H9 (cell line): Measurements from ENCODE around the gene PITPNM2. TPM values are rescaled to one million over a fixed set of nuclear protein-coding genes. Genes with fewer than 3 reads are reported as not detected.

Experiments
- DNase-seq: peaks from one replicate; pipeline ENCODE4 v3.0.0-alpha.2; 2017
- H2AFZ ChIP-seq: one replicate; pipeline ENCODE4 v1.6.1; 2013; ENCODE audit warnings: mild to moderate bottlenecking, low read length, control low read depth, moderate library complexity
- H2AK5ac ChIP-seq: 2 replicates; pipeline ENCODE4 v1.6.1; 2013; ENCODE audit warnings: low read length, control low read depth, mixed read lengths; ENCODE audit not compliant: insufficient read length
- H2BK120ac ChIP-seq: one replicate; pipeline ENCODE4 v1.6.1; 2013; ENCODE audit warnings: low read depth, mild to moderate bottlenecking, low read length, control low read depth, inconsistent platforms; ENCODE audit not compliant: poor library complexity, severe bottlenecking
- H2BK12ac ChIP-seq: 2 replicates; pipeline ENCODE4 v1.6.1; 2013; ENCODE audit warnings: low read length, control low read depth, mixed read lengths, low read depth; ENCODE audit not compliant: insufficient read length
- H2BK15ac ChIP-seq: 2 replicates; pipeline ENCODE4 v1.6.1; 2013; ENCODE audit warnings: low read depth, low read length, control low read depth
- H2BK20ac ChIP-seq: one replicate; pipeline ENCODE4 v1.6.1; 2013; ENCODE audit warnings: low read depth, mild to moderate bottlenecking, low read length, control low read depth, inconsistent platforms; ENCODE audit not compliant: poor library complexity, severe bottlenecking
- H2BK5ac ChIP-seq: 2 replicates; pipeline ENCODE4 v1.6.1; 2013; ENCODE audit warnings: low read length, control low read depth, mixed read lengths; ENCODE audit not compliant: insufficient read length
- H3K14ac ChIP-seq: 2 replicates; pipeline ENCODE4 v1.6.1; 2013; ENCODE audit warnings: low read length, control low read depth; ENCODE audit not compliant: insufficient read depth
- H3K18ac ChIP-seq: 2 replicates; pipeline ENCODE4 v1.6.1; 2013; ENCODE audit warnings: low read depth, mild to moderate bottlenecking, mixed read lengths, low read length, control low read depth; ENCODE audit not compliant: insufficient read length
- H3K23ac ChIP-seq: 2 replicates; pipeline ENCODE4 v1.6.1; 2013; ENCODE audit warnings: low read length, control low read depth, mixed read lengths, low read depth; ENCODE audit not compliant: insufficient read length
- H3K23me2 ChIP-seq: 2 replicates; pipeline ENCODE4 v1.6.1; 2013; ENCODE audit warnings: low read depth, mild to moderate bottlenecking, mixed read lengths, low read length, control low read depth; ENCODE audit not compliant: insufficient read length, poor library complexity, severe bottlenecking
- H3K27ac ChIP-seq: 2 replicates; pipeline ENCODE4 v1.5.1; 2013; ENCODE audit warnings: low read length, control low read depth, mixed read lengths, low read depth; ENCODE audit not compliant: insufficient read length
- H3K27me3 ChIP-seq: 2 replicates; pipeline ENCODE4 v1.6.1; 2013; ENCODE audit warnings: low read length, control low read depth, inconsistent platforms; ENCODE audit not compliant: insufficient read depth
- H3K4ac ChIP-seq: 2 replicates; pipeline ENCODE4 v1.6.1; 2013; ENCODE audit warnings: low read depth, mild to moderate bottlenecking, control low read depth, inconsistent platforms, low read length, moderate library complexity
- H3K4me1 ChIP-seq: 2 replicates; pipeline ENCODE4 v1.6.1; 2013; ENCODE audit warnings: low read length, control low read depth, inconsistent platforms; ENCODE audit not compliant: insufficient read depth
- H3K4me2 ChIP-seq: 2 replicates; pipeline ENCODE4 v1.6.1; 2013; ENCODE audit warnings: low read length, control low read depth, mixed read lengths; ENCODE audit not compliant: insufficient read length, insufficient read depth
- H3K56ac ChIP-seq: 2 replicates; pipeline ENCODE4 v1.6.1; 2013; ENCODE audit warnings: low read depth, mild to moderate bottlenecking, mixed read lengths, low read length, control low read depth; ENCODE audit not compliant: insufficient read length
- H3K79me1 ChIP-seq: 2 replicates; pipeline ENCODE4 v1.6.1; 2013; ENCODE audit warnings: low read depth, mild to moderate bottlenecking, moderate library complexity, low read length, control low read depth, inconsistent platforms; ENCODE audit not compliant: insufficient read depth, poor library complexity, severe bottlenecking
- H3K79me2 ChIP-seq: 2 replicates; pipeline ENCODE4 v1.6.1; 2013; ENCODE audit warnings: low read length, control low read depth, inconsistent platforms; ENCODE audit not compliant: insufficient read depth
- H3K9ac ChIP-seq: 2 replicates; pipeline ENCODE4 v1.6.1; 2013; ENCODE audit warnings: low read length, control low read depth, mixed read lengths; ENCODE audit not compliant: insufficient read length; ENCODE audit errors: extremely low read depth
- H3K9me3 ChIP-seq: one replicate; pipeline ENCODE4 v1.6.1; 2013; ENCODE audit warnings: low read depth, low read length, inconsistent platforms; ENCODE audit not compliant: control insufficient read depth
- H3T11ph ChIP-seq: one replicate; pipeline ENCODE4 v1.6.1; 2013; ENCODE audit warnings: mild to moderate bottlenecking, low read length, control low read depth, inconsistent platforms
- H4K20me1 ChIP-seq: one replicate; pipeline ENCODE4 v1.6.1; 2013; ENCODE audit not compliant: control insufficient read depth, insufficient read length, insufficient read depth
- H4K5ac ChIP-seq: 2 replicates; pipeline ENCODE4 v1.6.1; 2013; ENCODE audit warnings: low read depth, mild to moderate bottlenecking, mixed read lengths, low read length, control low read depth; ENCODE audit not compliant: insufficient read length
- H4K8ac ChIP-seq: replicated peaks from 2 replicates; pipeline ENCODE4 v1.6.1; 2013; ENCODE audit warnings: low read length, control low read depth, mixed read lengths, low read depth; ENCODE audit not compliant: insufficient read length
- H4K91ac ChIP-seq: 2 replicates; pipeline ENCODE4 v1.6.1; 2013; ENCODE audit warnings: low read depth, mild to moderate bottlenecking, moderate library complexity, mixed read lengths, low read length, control low read depth; ENCODE audit not compliant: insufficient read length
- H3K27ac Mint-ChIP-seq, 3 experiments: 2 replicates in 2 of 3; 3 replicates in 1 of 3; pipeline ENCODE4 v1.8.0; 2020 to 2021; ENCODE audit warnings: mixed read lengths in 3 of 3, mild to moderate bottlenecking in 1 of 3, moderate library complexity in 1 of 3
- H3K27me3 Mint-ChIP-seq: 2 replicates; pipeline ENCODE4 v1.8.0; 2021; ENCODE audit warnings: low read depth, mild to moderate bottlenecking, moderate library complexity, mixed read lengths
- H3K36me3 Mint-ChIP-seq, 3 experiments: 2 replicates in 2 of 3; 3 replicates in 1 of 3; pipeline ENCODE4 v1.8.0; 2020 to 2021; ENCODE audit warnings: low read depth in 3 of 3, mixed read lengths in 3 of 3; ENCODE audit not compliant: insufficient read depth in 1 of 3
- H3K4me1 Mint-ChIP-seq, 2 experiments: 2 replicates each; pipeline ENCODE4 v1.8.0; 2020; ENCODE audit warnings: mixed read lengths in 2 of 2
- H3K4me3 Mint-ChIP-seq, 2 experiments: 2 replicates in 1 of 2; 3 replicates in 1 of 2; pipeline ENCODE4 v1.8.0; 2020 to 2021; ENCODE audit warnings: mild to moderate bottlenecking in 2 of 2, mixed read lengths in 2 of 2, moderate library complexity in 1 of 2
- H3K9me3 Mint-ChIP-seq, 2 experiments: 2 replicates in 1 of 2; 3 replicates in 1 of 2; pipeline ENCODE4 v1.8.0; 2020; ENCODE audit warnings: mild to moderate bottlenecking in 2 of 2, mixed read lengths in 2 of 2, moderate library complexity in 1 of 2
- CTCF ChIP-seq: fragments of 200-600 bp; sonication (generic); conservative IDR thresholded peaks from 3 replicates; pipeline ENCODE4 v1.8.0; 2021; ENCODE audit warnings: antibody characterized with exemption, mild to moderate bottlenecking
- WGBS: extraction: QIAGEN DNeasy Blood & Tissue Kit; methylation state at CpG from one replicate; pipeline ENCODE4 v1.1.7; 2013; ENCODE audit warnings: missing lambda C conversion rate, low lambda C conversion rate, mixed read lengths; ENCODE audit not compliant: insufficient read length; ENCODE audit errors: extremely low coverage; 5-methylcytosine and 5-hydroxymethylcytosine counted together
- total RNA-seq: library from RNA; stranded (reverse); gene quantifications from 2 replicates; pipeline ENCODE4 v1.2.1, GENCODE V29; 2021

Gene PITPNM2
- total RNA-seq, 1 experiment from 2014 or later: 1.2 TPM

GRCh38 chr12:123132951-123133619, 17.8 kb downstream of the PITPNM2 start:
- H2BK15ac ChIP-seq: no peak overlapping the region

More at GRCh38 chr12:123132951-123133619, 17.8 kb downstream of the PITPNM2 start:
- Histone ChIP-seq H3K4me2 (no peak overlapping the region), H3K4ac (no peak overlapping the region), H4K20me1 (no peaks in the 10 kb centered on the region), H4K5ac (no peak overlapping the region), H3K14ac (no peak overlapping the region), H2AFZ (no peak overlapping the region), H3K79me1 (no peaks in the 10 kb centered on the region), H3K23me2 (no peaks in the 10 kb centered on the region), H3K9me3 (no peaks in the 10 kb centered on the region), H4K8ac (no peak overlapping the region), H3K79me2 (no peaks in the 10 kb centered on the region), H3K56ac (no peak overlapping the region), H3T11ph (no peak overlapping the region), H3K23ac (no peak overlapping the region), H3K27ac (no peak overlapping the region), H3K27me3 (no peaks in the 10 kb centered on the region), H2BK5ac (no peak overlapping the region), H3K4me1 (no peaks in the 10 kb centered on the region), H2BK120ac (no peak overlapping the region), H4K91ac (no peak overlapping the region), H2BK12ac (no peak overlapping the region), H3K18ac (no peak overlapping the region), H2AK5ac (no peak overlapping the region), H2BK20ac (no peak overlapping the region), H3K9ac (no peak overlapping the region)
- no peaks in the 10 kb centered on the region; the same call in 1 of the 2 replicates for H3K27me3 Mint-ChIP-seq
- TF ChIP-seq CTCF: no peak
- no peaks in the 10 kb centered on the region; a peak in 1 of 5 replicates for H3K9me3 Mint-ChIP-seq
- no peak for DNase-seq
- no peak overlapping the region for H3K4me3 Mint-ChIP-seq
- peaks cover 2% of the 10 kb centered on the region in 2 experiments; a peak in 2 of 4 replicates for H3K4me1 Mint-ChIP-seq
- peaks cover 0 to 5% (median 0%) of the 10 kb centered on the region in 3 experiments; a peak in 4 of 7 replicates for H3K36me3 Mint-ChIP-seq
- WGBS: no CpG with 5 or more reads among the region's 3 CpGs
- H3K27ac Mint-ChIP-seq: no peak overlapping the region
